ENCODE results near the gene COL19A1.

Gene COL19A1

GRCh38 chr6:70133246-70133645, 266.9 kb downstream of the COL19A1 start:
- no peak for DNase-seq

DNA sequence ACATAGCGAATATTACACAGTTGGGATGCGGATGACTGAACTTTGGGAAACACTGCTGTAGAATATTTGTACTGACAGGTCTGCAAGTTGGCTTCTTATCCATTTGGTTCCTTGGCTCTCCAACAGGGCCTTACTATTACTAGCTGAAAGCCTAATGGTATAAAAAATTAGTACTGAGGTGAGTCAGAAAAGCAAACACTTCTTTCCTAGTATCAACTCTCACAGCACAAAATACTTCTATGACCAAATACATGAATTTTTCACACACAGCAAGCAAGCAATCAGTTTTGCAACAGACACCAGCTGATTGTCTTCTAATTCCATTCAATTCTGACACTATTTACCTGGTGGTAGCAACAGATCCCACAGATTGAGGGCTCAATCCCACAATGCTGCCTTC, 268.2 kb downstream of the COL19A1 start:
- DNase-seq: no peak

DNA sequence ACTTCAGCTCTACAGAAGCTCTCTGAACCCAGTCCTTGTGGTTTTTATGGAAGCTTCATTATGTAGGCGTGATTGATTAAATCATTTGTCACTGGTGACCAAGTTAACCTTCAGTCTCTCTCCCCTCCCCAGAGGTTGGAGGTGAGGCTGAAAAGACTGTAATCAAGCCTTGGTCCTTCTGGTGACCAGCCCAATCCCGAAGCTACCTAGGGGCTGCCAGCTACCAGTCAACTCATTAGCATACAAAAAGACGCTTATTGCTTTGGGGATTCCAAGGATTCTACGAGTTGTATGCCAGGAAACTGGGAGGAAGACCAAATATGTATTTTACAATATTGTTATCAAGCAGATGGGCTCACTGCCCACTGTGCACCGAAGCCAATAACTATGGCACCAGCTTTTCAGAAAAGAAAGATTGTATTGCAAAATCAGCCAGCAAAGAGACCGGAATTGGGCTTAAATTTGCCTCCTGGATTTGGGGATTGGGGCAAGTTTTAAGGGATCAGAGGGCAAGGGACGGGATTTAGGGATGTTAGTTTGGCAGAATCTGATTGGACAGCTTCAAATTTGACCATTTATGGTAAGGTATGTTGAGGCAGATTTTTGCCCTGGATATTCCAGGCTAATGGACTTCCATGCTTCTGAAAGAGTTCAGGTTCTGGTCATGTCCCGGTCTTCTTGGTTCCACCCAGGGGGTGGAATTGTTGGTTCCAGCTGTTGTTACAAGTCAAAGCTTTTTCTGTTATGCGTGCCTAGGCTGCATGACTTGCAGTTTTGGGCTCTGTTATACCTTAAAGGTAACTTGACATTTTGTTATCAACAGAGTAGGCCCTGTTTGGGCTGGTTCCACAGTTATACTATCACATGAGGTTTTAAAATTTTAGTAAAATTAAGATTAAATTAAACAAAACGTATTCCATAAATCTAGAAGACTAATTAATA, 269.1 kb downstream of the COL19A1 start:
- DNase-seq: no peak

DNA sequence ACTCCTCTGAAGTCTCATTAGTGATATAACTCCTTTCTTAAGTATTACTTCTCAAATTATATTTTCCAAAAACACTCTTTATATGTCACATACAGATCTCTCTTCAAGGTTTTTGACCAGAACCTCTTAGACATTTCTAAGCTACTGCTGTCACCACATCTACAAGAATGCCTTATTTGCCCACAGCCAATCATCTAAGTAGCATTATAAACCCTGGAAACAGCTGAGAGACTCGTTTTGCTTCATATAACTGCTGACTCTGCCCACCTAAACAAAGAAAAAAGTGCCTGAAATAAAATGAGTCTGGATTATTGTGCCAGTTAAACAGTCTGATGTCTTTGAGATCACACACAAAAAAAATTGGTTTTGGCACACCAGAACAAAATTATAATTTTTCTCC, 270.6 kb downstream of the COL19A1 start:
- no peak for DNase-seq

- DNase-seq: no peak
Observed at GRCh38 chr6:70140496-70140895, 274.1 kb downstream of the COL19A1 start.

DNA sequence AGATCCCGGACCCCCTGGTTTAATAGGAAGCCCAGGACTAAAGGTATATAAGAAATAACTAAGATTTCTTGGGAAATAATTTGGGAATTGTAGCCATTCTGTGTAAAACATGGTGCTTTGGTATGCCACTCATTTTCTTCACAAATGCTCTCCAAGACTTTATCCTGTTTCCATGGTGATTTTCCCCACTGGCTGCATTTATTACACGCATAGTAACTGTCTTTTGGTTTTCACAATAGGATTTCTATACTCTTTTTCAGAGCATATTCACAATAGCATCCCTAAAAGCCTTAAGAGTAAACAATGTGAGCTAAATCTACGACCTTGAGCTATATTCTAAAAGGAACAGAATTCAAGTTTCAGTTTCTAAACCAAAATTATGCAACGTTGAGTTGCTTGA, 275.7 kb downstream of the COL19A1 start:
- DNase-seq: no peak

- DNase-seq: no peak
Observed at GRCh38 chr6:70145178-70145577, 278.8 kb downstream of the COL19A1 start.

- no peak for DNase-seq
Observed at GRCh38 chr6:70149209-70149788, 282.9 kb downstream of the COL19A1 start.

- no peak for DNase-seq
Observed at GRCh38 chr6:70150521-70150920, 284.2 kb downstream of the COL19A1 start.

- no peak for DNase-seq
Observed at GRCh38 chr6:70151616-70152015, 285.3 kb downstream of the COL19A1 start.

DNA sequence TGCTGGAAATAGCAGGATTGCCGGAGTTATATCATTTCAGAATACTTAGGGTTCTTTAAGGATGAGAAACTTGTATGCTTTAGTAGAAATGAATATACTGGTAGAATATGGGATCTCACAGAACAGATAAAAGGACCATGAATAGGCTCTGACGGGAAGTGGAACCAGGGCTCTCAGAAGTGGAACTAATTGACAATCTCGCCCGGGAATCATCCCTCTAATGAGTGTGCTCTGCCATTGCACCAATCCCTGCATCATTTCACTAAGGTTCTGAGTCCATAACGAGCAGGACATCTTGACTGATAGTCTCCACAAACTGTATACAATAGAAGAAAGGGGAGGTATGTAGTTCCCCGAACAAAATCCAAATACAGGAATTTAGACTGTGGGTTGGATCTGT, 286.4 kb downstream of the COL19A1 start:
- DNase-seq: no peak

GRCh38 chr6:70157086-70157485, 290.7 kb downstream of the COL19A1 start:
- no peak for DNase-seq

DNA sequence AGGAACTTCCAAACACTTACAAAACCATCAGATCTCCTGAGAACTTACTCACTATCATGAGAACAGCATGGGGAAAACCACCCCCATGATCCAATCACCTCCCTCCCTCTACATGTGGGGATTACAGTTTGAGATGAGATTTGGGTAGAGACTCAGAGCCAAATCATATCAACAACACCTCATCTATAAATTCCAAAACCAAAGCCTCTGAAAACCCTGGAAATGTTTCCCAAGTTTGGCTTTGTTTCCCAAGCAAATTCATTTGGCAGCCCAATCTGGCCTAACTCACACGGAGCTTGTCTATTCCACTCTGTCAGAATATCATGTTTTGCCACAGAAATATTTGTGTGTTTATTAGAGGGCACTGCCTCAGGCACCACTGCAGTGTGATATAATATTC, 293.9 kb downstream of the COL19A1 start:
- no peak for DNase-seq

DNA sequence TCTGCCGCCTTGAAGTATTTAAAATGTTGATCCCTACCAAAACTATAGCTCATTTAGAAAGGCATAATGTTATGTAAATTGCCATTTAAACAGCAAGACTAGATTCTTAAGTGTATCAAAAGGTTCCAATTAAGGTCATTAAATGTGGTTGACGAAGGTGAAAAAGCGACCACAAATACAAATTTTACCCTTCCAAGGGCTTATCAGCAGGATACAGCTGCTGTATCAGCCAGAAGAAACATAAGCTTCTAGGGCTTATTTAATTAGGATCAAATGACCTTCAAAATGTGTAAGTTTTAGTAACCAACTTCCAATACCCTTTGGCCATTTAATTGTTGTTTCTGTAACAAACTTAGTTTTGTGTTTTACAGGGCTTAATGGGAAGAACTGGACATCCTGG, 296.6 kb downstream of the COL19A1 start:
- DNase-seq: no peak

GRCh38 chr6:70163795-70164194, 297.4 kb downstream of the COL19A1 start:
- no peak for DNase-seq

GRCh38 chr6:70164556-70164955, 298.2 kb downstream of the COL19A1 start:
- no peak for DNase-seq

- peak; percentile 43 for DNase-seq
Observed at GRCh38 chr6:70166088-70166958, 300.0 kb downstream of the COL19A1 start.

DNA sequence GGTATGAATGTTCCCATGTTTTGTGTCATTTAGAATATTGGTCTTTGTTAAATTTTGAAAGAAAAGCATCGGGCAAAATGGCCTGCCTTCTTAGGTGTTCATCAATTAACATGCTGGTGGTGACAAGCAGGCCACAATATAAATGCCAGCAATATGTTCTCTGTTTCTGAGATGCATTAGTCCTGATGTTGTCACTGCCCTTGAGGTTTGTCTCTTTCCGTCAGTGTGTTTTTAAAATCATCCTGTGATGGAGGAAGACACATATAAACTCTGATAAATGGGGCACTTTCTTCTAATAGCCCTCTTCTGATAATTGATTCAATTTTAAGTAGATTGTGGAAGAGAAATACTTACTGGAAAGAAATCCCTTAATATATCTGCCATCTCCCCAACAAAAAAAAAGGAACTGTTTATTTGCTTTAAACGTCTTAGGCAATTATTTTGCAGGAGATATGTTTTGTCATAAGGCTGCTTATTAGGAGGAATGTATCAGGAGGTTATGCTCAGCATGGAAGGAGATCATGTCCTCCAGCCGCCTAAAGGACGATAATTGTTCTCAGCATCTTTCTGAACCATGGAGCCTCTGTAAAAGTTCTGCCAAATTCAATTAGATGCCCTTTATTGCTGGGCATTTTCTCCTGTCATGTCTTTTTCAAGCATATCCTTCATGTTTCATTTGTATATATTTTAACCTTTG, 302.5 kb downstream of the COL19A1 start:
- DNase-seq: no peak

DNA sequence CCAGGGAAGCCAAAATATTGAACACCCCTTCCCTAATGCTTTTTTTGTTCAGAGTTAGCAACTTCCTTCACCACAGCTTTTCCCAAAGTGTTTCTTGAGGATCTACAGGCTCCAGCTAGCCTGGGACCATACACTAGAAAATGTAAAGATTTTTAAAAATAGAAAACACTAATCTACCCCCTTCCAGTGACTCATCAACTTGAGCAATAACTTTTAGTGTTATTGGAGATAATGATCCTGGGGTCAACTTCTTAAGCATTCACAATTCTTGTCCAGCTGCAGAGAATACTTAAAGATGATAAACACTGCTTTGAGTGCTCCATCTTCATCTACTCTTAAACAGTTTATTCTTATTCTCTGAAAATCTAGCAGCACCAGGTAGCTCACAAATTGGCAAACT, 304.9 kb downstream of the COL19A1 start:
- DNase-seq: no peak

DNA sequence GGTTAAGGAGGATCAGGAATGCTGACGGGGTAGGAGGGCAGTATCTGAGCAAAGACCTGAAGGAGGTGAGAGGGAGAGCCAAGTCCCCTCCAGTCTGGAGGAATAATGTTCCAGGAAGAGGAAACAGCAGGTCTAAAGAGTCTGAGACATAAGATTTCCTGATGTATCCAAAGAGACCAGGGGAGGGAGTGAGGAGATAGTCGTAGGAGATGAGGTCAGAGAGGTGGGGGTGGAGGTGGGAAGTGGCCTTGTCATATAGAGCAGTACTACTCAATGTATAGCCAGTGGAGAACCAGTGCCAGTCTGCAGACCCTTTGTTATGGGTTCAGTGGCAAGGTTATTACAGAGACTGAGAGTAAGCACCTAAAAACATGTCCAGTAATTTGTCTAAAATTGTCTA, 305.9 kb downstream of the COL19A1 start:
- no peak for DNase-seq

DNA sequence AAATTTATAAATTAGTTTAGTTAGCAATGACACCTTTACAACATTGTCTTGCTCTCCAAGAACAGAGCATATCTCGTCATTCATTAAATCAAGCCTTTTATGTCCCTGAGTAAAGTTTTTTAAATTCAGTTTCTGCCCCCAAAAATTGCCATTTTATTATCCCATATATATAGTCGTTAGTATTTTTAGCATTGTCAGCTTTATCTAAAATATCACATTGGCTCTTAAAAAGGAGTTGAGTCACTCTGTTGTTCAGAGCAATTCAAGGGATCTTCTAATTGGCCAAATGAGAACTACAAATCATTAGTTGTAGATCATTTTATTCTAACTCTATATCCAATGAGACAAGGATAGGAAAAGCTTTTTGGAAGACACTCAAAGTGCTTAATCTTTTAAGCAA, 309.4 kb downstream of the COL19A1 start:
- no peak for DNase-seq

DNA sequence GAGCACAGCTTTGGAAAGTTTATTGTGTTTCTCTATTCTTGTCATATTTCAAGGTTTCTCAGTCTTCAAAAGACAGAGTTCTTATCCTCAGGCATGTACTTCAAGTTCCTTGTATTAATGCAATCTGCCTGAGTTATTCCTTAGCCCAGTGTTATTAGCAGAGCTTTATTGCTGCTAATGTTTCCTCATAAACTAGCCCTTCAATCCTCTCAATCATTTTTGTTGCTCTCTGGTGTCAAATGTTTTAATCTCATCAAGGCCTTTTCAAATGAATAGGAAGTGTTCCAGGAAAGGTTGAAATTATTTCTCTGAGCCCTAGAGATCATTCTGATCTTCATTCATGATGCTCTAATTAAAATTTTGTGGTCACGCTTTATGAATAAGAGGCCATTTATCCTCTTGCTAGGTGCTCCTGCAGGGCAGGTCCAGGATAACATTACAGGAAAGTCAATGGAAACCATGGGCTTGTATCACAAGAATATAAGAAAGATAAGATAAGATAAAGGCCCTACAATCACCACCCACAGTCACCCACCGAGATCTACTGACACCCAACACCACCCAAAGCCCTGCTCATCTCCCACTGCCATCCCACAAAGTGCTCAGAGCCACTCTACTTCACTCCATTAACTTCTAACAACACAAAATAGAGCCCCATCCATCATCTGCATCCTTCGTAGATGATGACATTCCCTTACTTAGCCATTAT, 310.6 kb downstream of the COL19A1 start:
- DNase-seq: no peak

Data from SHP77 treated with DMSO at 0.1 percent for 48 hours (cell line).